DOHH2 (cell line): ENCODE data around the gene COL9A3.

Source experiments
- H3F3A ChIP-seq: fragments of 200-600 bp; sonication (generic), shearing (Covaris generic); 2 replicates; pipeline ENCODE4 v1.6.0; 2016; ENCODE audit warnings: antibody characterized with exemption, mild to moderate bottlenecking; ENCODE audit not compliant: control insufficient read depth, insufficient read depth
- H3K27ac ChIP-seq: fragments of 200-600 bp; sonication (generic); 2 replicates; pipeline ENCODE4 v1.5.1; 2014; ENCODE audit warnings: low read depth, mild to moderate bottlenecking, low read length, moderate library complexity
- H3K27me3 ChIP-seq: fragments of 200-600 bp; sonication (generic); 2 replicates; pipeline ENCODE4 v1.6.1; 2014; ENCODE audit warnings: mild to moderate bottlenecking, low read length, mixed read lengths; ENCODE audit not compliant: control insufficient read depth
- H3K36me3 ChIP-seq: fragments of 200-600 bp; sonication (generic); 2 replicates; pipeline ENCODE4 v1.6.1; 2014; ENCODE audit warnings: mild to moderate bottlenecking, low read length, moderate library complexity, mixed read lengths; ENCODE audit not compliant: control insufficient read depth
- H3K4me1 ChIP-seq: fragments of 200-600 bp; sonication (generic); 2 replicates; pipeline ENCODE4 v1.6.1; 2014; ENCODE audit warnings: mild to moderate bottlenecking, low read length, mixed read lengths; ENCODE audit not compliant: control insufficient read depth
- H3K4me2 ChIP-seq: fragments of 200-600 bp; sonication (generic); 2 replicates; pipeline ENCODE4 v1.6.0; 2014; ENCODE audit warnings: mild to moderate bottlenecking, low read length, moderate library complexity
- H3K4me3 ChIP-seq: fragments of 200-600 bp; sonication (generic); 2 replicates; pipeline ENCODE4 v1.5.1; 2014; ENCODE audit warnings: mild to moderate bottlenecking, low read length, mixed read lengths
- H3K79me2 ChIP-seq: fragments of 200-600 bp; sonication (generic); 2 replicates; pipeline ENCODE4 v1.6.1; 2014; ENCODE audit warnings: mild to moderate bottlenecking, low read length, mixed read lengths; ENCODE audit not compliant: control insufficient read depth
- H3K9me2 ChIP-seq: fragments of 200-600 bp; sonication (generic); replicated peaks from 2 replicates; pipeline ENCODE4 v1.6.1; 2014; ENCODE audit warnings: mild to moderate bottlenecking, low read length, mixed read lengths; ENCODE audit not compliant: control insufficient read depth
- H3K9me3 ChIP-seq: fragments of 200-600 bp; sonication (generic); 2 replicates; pipeline ENCODE4 v1.6.1; 2014; ENCODE audit warnings: antibody characterized with exemption, low read length, mixed read lengths; ENCODE audit not compliant: control insufficient read depth, insufficient read depth
- H4K20me1 ChIP-seq: fragments of 200-600 bp; sonication (generic); 2 replicates; pipeline ENCODE4 v1.6.0; 2014; ENCODE audit warnings: low read depth, mild to moderate bottlenecking, antibody characterized with exemption, low read length, moderate library complexity; ENCODE audit not compliant: control insufficient read depth, insufficient read depth
- EZH2phosphoT487 ChIP-seq: fragments of 200-600 bp; sonication (generic); IDR thresholded peaks from 2 replicates; pipeline ENCODE4 v1.6.1; 2017; ENCODE audit warnings: borderline replicate concordance, mild to moderate bottlenecking, antibody characterized with exemption, low read length, moderate library complexity, mixed read lengths
- TF ChIP-seq, protein P1 (sequence below): fragments of 200-600 bp; sonication (generic); IDR thresholded peaks from one replicate; pipeline ENCODE4 v1.5.1; 2014; ENCODE audit warnings: antibody characterized with exemption, mild to moderate bottlenecking, low read depth, low read length; ENCODE audit not compliant: poor library complexity, severe bottlenecking

The COL9A3 gene

DNA sequence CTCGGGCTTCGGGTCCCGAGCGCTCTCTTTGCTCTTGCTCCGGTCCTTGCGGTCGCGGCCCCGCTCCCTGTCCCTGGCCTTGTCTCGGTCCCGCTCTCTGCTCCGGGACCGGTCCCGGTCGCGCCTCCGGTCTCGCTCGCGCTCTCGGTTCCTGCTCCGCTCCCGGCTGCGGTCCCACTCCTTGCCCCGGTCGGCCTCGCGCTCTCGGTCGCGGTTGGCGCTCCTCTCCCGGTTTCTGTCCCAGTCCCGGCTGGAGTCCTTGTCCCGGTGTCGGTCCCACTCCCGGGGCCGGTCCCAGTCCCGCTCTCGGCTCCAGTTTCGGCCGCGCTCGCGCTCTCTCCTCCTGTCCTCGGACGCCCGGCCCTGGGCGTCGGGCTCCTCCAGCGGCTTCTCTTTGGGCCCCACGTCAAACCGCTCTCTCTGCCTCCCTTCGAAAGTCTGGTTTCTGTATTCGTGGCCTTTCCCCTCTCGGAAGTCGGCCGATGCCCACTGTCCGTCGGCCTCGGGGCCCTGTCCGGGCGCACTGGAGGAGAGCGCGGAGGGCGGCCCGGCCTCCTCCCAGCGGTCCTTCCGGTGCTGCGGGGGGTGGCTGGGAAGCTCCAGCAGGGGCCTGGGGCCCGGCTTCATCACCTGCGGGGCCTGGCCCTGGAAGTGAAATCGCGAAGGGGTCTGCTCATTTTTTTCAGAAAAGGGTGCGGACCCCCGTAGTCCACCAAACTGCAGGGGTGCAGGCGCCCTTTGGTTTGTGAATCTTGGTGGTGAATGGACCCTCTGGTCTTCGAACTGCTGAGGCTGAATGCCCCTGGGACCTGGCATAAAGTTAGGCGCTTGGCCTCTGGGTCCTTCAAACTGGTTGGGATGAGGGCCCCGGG, 62.7 kb downstream of the COL9A3 start:
- no peaks in the 10 kb centered on the region for H3K27me3 ChIP-seq
- no peak overlapping the region for H3K4me2 ChIP-seq
- H3F3A ChIP-seq: peaks cover 16% of the 10 kb centered on the region
- no peaks in the 10 kb centered on the region for H3K4me1 ChIP-seq
- no peak for TF ChIP-seq EZH2phosphoT487
- TF ChIP-seq, protein P1, sequence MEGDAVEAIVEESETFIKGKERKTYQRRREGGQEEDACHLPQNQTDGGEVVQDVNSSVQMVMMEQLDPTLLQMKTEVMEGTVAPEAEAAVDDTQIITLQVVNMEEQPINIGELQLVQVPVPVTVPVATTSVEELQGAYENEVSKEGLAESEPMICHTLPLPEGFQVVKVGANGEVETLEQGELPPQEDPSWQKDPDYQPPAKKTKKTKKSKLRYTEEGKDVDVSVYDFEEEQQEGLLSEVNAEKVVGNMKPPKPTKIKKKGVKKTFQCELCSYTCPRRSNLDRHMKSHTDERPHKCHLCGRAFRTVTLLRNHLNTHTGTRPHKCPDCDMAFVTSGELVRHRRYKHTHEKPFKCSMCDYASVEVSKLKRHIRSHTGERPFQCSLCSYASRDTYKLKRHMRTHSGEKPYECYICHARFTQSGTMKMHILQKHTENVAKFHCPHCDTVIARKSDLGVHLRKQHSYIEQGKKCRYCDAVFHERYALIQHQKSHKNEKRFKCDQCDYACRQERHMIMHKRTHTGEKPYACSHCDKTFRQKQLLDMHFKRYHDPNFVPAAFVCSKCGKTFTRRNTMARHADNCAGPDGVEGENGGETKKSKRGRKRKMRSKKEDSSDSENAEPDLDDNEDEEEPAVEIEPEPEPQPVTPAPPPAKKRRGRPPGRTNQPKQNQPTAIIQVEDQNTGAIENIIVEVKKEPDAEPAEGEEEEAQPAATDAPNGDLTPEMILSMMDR: no peak
- H3K27ac ChIP-seq: no peak overlapping the region
- H3K9me3 ChIP-seq: no peaks in the 10 kb centered on the region
- 0 out of 2 replicates have a peak, but pooled peaks cover 5% of the 10 kb centered on the region for H4K20me1 ChIP-seq
- H3K36me3 ChIP-seq: peaks cover 10% of the 10 kb centered on the region; the same call in 1 of the 2 replicates
- no peaks in the 10 kb centered on the region for H3K79me2 ChIP-seq
- no peak overlapping the region for H3K4me3 ChIP-seq
- H3K9me2 ChIP-seq: no peaks in the 10 kb centered on the region

- Histone ChIP-seq H3K27ac (no peak overlapping the region), H3K4me1 (no peaks in the 10 kb centered on the region), H3K4me2 (no peak overlapping the region), H3K9me3 (no peaks in the 10 kb centered on the region), H3K4me3 (no peak overlapping the region), H4K20me1 (peaks cover 9% of the 10 kb centered on the region; the same call in 1 of the 2 replicates), H3K79me2 (no peaks in the 10 kb centered on the region), H3K9me2 (no peaks in the 10 kb centered on the region), H3K27me3 (no peaks in the 10 kb centered on the region), H3K36me3 (peaks cover 10% of the 10 kb centered on the region; the same call in 1 of the 2 replicates), H3F3A (peaks cover 16% of the 10 kb centered on the region)
- TF ChIP-seq EZH2phosphoT487: no peak
- TF ChIP-seq, protein P1: no peak
These were observed 63.5 kb downstream of the COL9A3 start for GRCh38 chr20:62880147-62880934.

GRCh38 chr20:62880935-62881661, 64.2 kb downstream of the COL9A3 start:
- Histone ChIP-seq H3K9me3 (no peaks in the 10 kb centered on the region), H3K4me3 (no peak overlapping the region), H3K4me2 (no peak overlapping the region), H3K27me3 (no peaks in the 10 kb centered on the region), H4K20me1 (peaks cover 9% of the 10 kb centered on the region; the same call in 1 of the 2 replicates), H3K4me1 (no peaks in the 10 kb centered on the region), H3K9me2 (no peaks in the 10 kb centered on the region), H3F3A (peaks cover 16% of the 10 kb centered on the region), H3K27ac (no peak overlapping the region), H3K36me3 (peaks cover 14% of the 10 kb centered on the region; the same call in 1 of the 2 replicates), H3K79me2 (no peaks in the 10 kb centered on the region)
- no peak for TF ChIP-seq EZH2phosphoT487
- TF ChIP-seq, protein P1: no peak
